HUES6 (cell line): ENCODE data around the gene PDE4B.
"Not testable (repeated sequence)": the region's sequence is repeated elsewhere in the genome, so short reads cannot be mapped to it uniquely, and the experiment has no call there.

Source experiments
- H3K27ac ChIP-seq: 2 replicates; pipeline ENCODE4 v1.7.0; 2013; ENCODE audit warnings: low read depth, mild to moderate bottlenecking, low read length, inconsistent platforms
- H3K27me3 ChIP-seq: 2 replicates; pipeline ENCODE4 v1.6.1; 2013; ENCODE audit warnings: low read length; ENCODE audit not compliant: control insufficient read depth, insufficient read depth
- H3K36me3 ChIP-seq: 2 replicates; pipeline ENCODE4 v1.6.1; 2013; ENCODE audit warnings: low read length; ENCODE audit not compliant: control insufficient read depth, insufficient read depth
- H3K4me1 ChIP-seq: 2 replicates; pipeline ENCODE4 v1.6.1; 2013; ENCODE audit warnings: low read length; ENCODE audit not compliant: control insufficient read depth, insufficient read depth
- H3K4me3 ChIP-seq: 2 replicates; pipeline ENCODE4 v1.5.1; 2013; ENCODE audit warnings: low read depth, low read length
- H3K9ac ChIP-seq: one replicate; pipeline ENCODE4 v1.6.1; 2013; ENCODE audit warnings: mild to moderate bottlenecking, low read length
- H3K9me3 ChIP-seq: 2 replicates; pipeline ENCODE4 v1.6.1; 2013; ENCODE audit warnings: low read depth, low read length; ENCODE audit not compliant: control insufficient read depth, insufficient read depth

The PDE4B gene

DNA sequence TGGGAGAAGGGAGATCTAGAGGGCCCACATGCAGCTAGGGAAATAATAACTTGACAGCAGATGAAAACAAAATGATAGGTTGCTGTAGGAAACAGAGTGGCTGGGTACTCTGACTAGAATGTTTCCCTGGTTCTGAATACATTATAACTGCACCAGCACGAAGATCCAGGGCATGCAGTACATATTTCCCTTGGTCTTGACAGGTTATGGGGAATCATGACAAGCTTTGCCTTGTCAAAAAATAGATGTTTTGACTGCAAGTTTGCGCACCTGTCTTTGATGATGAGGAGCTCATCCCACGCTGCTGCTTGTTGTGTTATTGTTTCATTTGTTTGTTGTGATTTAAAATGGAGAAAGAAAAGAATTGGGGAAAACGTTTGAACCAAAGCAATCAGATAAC lies 292.9 kb downstream of the PDE4B start:
- no peaks in the 10 kb centered on the region for H3K36me3 ChIP-seq
- no peaks in the 10 kb centered on the region for H3K9me3 ChIP-seq
- H3K4me1 ChIP-seq, result no peaks in the 10 kb centered on the region
- H3K9ac ChIP-seq, result no peak overlapping the region
- H3K27ac ChIP-seq, result no peak overlapping the region
- H3K4me3 ChIP-seq, result no peak overlapping the region
- H3K27me3 ChIP-seq, result no peaks in the 10 kb centered on the region

DNA sequence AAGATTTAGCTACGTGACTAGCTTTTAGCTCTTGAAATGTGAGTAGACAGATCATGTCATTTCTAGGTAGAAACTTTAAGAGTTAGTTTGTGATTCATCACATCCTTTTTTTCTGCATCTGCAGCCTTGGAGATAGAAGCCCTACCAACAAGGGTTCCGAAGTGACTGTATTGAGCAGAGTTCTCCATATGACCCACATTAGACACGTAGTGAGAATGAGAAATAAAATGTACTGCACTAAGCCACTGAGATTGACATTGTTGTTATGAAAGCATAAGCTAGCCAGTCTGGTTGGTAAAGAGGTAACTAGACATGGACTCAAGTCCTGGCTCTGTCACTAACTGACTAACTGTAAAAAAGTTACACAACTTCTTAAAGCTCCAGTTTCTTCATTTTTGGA lies 296.1 kb downstream of the PDE4B start:
- H3K9ac ChIP-seq, result no peak overlapping the region
- no peaks in the 10 kb centered on the region for H3K9me3 ChIP-seq
- H3K36me3 ChIP-seq, result no peaks in the 10 kb centered on the region
- H3K27me3 ChIP-seq, result no peaks in the 10 kb centered on the region
- H3K4me1 ChIP-seq, result no peaks in the 10 kb centered on the region
- H3K27ac ChIP-seq, result no peak overlapping the region
- H3K4me3 ChIP-seq, result no peak overlapping the region

DNA sequence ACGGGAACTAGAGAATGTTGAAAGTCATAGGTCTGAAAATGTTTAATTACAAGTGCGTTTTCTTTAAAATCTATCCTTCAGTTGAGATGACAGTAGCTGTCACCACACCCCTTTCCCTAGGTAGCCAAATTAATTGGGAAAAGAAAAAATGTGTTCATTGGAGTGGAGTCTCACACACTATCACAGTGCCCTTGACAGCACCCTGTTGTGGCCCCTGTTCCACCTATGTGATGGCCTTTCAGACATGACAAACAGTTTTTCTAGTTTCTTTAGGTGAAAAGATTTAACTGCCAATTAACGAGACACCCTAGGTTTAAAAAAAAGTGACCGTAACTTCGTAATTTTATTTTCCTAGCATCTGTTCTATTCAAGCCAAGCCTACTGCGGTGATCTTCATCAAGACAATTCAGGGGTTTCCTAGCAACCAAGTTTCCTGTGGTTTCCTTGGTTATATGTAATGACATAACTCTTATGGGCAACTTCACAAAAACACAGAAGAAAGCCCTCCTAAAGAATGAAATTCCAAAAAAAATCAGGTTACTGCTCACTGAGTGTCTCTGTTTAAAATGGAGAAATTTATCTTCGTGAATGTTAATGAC lies 298.3 kb downstream of the PDE4B start:
- Histone ChIP-seq H3K9ac (no peak overlapping the region), H3K27ac (no peak overlapping the region), H3K27me3 (no peaks in the 10 kb centered on the region), H3K9me3 (no peaks in the 10 kb centered on the region), H3K36me3 (no peaks in the 10 kb centered on the region), H3K4me3 (no peak overlapping the region), H3K4me1 (no peaks in the 10 kb centered on the region)

DNA sequence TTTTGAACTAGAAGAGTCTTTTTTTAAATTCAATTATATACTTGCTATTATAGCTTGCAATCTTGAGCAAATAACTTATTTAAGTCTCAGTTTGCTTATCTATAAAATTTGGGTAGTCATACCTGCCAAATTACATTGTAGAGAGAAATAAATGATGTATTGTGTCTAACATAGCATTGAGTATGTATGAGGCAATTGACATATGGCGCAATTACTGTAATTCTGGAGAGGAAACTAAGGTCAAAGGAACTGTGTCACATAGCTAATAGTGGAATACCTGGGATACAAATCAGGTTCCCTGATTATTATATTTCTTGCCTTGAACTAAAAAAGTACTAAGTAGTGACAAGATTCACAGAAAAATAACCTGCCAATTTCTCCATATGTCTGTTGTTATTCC lies 302.5 kb downstream of the PDE4B start:
- Histone ChIP-seq H3K27me3 (no peaks in the 10 kb centered on the region), H3K9me3 (no peaks in the 10 kb centered on the region)

DNA sequence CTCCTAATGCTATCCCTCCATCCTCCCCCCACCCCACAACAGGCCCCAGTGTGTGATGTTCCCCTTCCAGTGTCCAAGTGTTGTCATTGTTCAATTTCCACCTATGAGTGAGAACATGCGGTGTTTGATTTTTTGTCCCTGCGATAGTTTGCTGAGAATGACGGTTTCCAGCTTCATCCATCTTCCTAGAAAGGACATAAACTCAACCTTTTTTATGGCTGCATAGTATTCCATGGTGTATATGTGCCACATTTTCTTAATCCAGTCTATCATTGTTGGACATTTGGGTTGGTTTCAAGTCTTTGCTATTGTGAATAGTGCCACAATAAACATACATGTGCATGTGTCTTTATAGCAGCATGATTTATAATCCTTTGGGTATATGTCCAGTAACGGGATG lies 308.3 kb downstream of the PDE4B start:
- H3K9ac ChIP-seq, H3K4me1 ChIP-seq, H3K9me3 ChIP-seq, H3K27ac ChIP-seq, H3K27me3 ChIP-seq, H3K36me3 ChIP-seq, H3K4me3 ChIP-seq: not testable (repeated sequence)

More for the DNA sequence above, 302.5 kb downstream of the PDE4B start:
- H3K4me3 ChIP-seq, result no peak overlapping the region
- H3K4me1 ChIP-seq, result no peaks in the 10 kb centered on the region
- no peak overlapping the region for H3K27ac ChIP-seq
- H3K9ac ChIP-seq, result no peak overlapping the region
- H3K36me3 ChIP-seq, result no peaks in the 10 kb centered on the region

DNA sequence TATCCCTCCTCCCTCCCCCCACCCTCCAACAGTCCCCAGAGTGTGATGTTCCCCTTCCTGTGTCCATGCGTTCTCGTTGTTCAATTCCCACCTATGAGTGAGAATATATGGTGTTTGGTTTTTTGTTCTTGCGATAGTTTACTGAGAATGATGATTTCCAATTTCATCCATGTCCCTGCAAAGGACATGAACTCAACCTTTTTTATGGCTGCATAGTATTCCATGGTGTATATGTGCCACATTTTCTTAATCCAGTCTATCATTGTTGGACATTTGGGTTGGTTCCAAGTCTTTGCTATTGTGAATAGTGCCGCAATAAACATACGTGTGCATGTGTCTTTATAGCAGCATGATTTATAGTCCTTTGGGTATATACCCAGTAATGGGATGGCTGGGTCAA lies 311.4 kb downstream of the PDE4B start:
- H3K4me3 ChIP-seq, H3K9ac ChIP-seq, H3K36me3 ChIP-seq: not testable (repeated sequence)

DNA sequence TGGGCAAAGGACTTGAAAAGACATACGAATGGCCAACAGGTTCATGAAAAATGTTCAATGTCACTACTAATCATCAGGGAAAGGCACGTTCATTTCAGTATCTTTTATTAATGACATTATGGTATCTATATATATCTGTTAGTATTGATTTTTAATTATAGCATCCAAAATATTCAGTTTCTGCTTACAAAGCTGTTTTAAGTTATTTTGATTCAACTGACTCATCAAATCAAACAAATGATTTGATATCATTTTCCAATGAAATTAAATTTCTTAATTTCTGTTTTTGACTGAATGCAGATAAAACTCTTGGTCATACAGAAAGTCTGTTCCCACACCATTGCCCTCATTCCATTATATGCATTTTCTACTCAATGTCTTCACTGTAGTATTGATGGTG lies 315.9 kb downstream of the PDE4B start:
- Histone ChIP-seq H3K9me3 (no peaks in the 10 kb centered on the region), H3K27ac (no peak overlapping the region), H3K4me1 (no peaks in the 10 kb centered on the region), H3K27me3 (no peaks in the 10 kb centered on the region), H3K9ac (no peak overlapping the region), H3K4me3 (no peak overlapping the region), H3K36me3 (no peaks in the 10 kb centered on the region)

More for the DNA sequence above, 311.4 kb downstream of the PDE4B start:
- not testable (repeated sequence) for H3K27ac ChIP-seq, H3K27me3 ChIP-seq, H3K4me1 ChIP-seq, H3K9me3 ChIP-seq

DNA sequence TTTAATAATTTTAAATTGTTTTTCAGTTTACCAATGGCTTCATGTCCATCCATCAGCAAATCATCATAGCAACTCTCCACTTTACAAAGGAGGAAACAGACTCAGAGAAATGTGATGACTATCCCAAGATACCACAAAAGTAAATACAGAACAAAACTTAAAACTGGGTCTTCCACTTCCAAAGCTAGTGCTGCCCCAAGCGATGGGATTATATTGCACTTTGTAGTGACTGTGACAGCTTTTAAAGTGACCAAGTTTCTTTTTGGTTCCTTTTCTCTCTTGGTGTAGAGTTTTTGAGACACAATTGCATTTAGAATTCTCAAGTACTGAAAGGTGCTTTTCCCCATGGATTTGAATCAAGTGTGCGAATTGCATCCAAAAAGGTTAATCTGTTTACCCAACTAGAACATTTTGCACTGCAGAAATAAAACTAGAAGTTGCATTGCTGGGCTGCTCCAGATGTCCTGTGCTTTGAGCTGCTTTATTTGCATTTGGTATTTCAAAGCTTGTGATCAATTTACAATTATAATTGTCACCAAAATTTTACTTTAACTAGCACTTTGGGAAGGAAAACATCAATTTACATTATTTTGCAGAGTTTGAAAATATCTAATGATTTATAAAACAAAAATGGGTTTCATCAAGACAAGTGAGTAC lies 320.2 kb downstream of the PDE4B start:
- Histone ChIP-seq H3K4me3 (no peak overlapping the region), H3K9ac (no peak overlapping the region), H3K4me1 (no peaks in the 10 kb centered on the region), H3K27me3 (no peaks in the 10 kb centered on the region), H3K36me3 (no peaks in the 10 kb centered on the region), H3K9me3 (no peaks in the 10 kb centered on the region), H3K27ac (no peak overlapping the region)

DNA sequence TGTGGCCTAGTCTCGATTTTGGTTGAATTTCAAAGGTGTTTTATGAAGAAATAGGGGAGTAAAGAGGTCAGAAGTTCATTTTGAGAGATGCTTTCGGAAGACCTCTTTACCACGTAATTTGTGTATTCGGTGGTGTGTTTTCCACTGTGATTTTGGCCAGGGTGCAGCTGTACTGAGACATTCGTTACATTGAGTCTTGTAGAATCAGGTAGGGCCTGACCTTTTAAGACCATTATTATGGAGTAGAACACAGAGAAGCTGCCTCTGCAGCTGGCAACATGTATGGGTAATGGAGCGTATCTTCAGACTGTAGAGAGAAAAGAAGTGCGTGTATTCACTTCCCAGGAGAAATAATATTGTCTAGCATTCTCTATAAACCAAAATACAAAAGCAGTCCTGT lies 326.5 kb downstream of the PDE4B start:
- no peak overlapping the region for H3K9ac ChIP-seq
- no peak overlapping the region for H3K4me3 ChIP-seq
- no peaks in the 10 kb centered on the region for H3K36me3 ChIP-seq
- no peaks in the 10 kb centered on the region for H3K4me1 ChIP-seq
- H3K9me3 ChIP-seq, result no peaks in the 10 kb centered on the region
- no peak overlapping the region for H3K27ac ChIP-seq
- H3K27me3 ChIP-seq, result no peaks in the 10 kb centered on the region

DNA sequence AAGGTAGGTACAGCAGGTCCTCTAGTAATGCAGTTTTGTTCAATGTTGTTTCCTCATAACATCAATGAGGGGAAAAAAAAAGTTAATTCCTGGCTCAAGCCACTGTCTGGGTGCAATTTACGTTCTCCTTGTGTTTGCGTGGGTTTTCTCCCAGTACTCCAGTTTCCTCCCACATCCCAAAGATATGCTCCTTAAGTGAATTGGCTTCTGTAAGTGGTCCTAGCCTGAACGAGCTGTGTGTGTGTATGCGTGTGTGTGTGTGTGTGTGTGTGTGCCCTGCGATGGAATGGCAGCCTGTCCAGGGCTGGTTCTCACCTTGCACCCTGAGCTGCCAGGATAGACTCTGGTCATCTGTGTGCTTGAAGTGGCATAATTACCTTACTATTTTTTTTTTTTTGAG lies 332.0 kb downstream of the PDE4B start:
- Histone ChIP-seq H3K27me3 (no peaks in the 10 kb centered on the region), H3K9ac (no peak overlapping the region), H3K9me3 (no peaks in the 10 kb centered on the region), H3K36me3 (no peaks in the 10 kb centered on the region), H3K27ac (no peak overlapping the region), H3K4me1 (no peaks in the 10 kb centered on the region), H3K4me3 (no peak overlapping the region)

DNA sequence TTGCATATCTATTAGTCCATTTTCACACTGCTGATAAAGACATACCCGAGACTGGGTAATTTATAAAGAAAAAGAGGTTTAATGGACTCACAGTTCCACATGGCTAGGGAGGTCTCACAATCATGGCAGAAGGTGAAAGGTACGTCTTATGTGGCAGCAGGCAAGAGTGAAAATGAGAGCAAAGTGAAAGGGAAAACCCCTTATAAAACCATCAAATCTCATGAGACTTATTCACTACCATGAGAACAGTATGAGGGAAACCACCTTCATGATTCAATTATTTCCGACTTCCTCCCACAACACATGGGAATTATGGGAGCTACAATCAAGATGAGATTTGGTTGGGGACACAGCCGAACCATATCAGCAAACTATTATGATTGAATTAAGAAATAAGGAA lies 335.9 kb downstream of the PDE4B start:
- not testable (repeated sequence) for H3K4me3 ChIP-seq

More for the DNA sequence above, 335.9 kb downstream of the PDE4B start:
- not testable (repeated sequence) for H3K27ac ChIP-seq, H3K4me1 ChIP-seq, H3K36me3 ChIP-seq, H3K27me3 ChIP-seq, H3K9me3 ChIP-seq, H3K9ac ChIP-seq
